Hepatocyte (in vitro differentiated cells): ENCODE data around the gene PPP1R7. TPM values are rescaled to one million over a fixed set of nuclear protein-coding genes. Genes with fewer than 3 reads are reported as not detected.

ENCODE experiments used
- DNase-seq: peaks from one replicate; pipeline ENCODE4 v3.0.0-alpha.2; 2016; ENCODE audit warnings: low spot score
- H2AFZ ChIP-seq: fragments of 200-600 bp; sonication (generic); 2 replicates; pipeline ENCODE4 v1.6.0; 2016; ENCODE audit warnings: antibody characterized with exemption, mild to moderate bottlenecking
- H3K27ac ChIP-seq: fragments of 200-600 bp; sonication (generic); 2 replicates; pipeline ENCODE4 v1.5.1; 2016; ENCODE audit warnings: mild to moderate bottlenecking
- H3K27me3 ChIP-seq: fragments of 200-600 bp; sonication (generic); 2 replicates; pipeline ENCODE4 v1.6.1; 2016
- H3K36me3 ChIP-seq: fragments of 200-600 bp; sonication (generic); replicated peaks from 2 replicates; pipeline ENCODE4 v1.5.1; 2016; ENCODE audit warnings: low read depth; ENCODE audit not compliant: insufficient read depth
- H3K4me1 ChIP-seq: fragments of 200-600 bp; sonication (generic); 2 replicates; pipeline ENCODE4 v1.5.1; 2016; ENCODE audit warnings: mild to moderate bottlenecking, moderate library complexity; ENCODE audit not compliant: insufficient read depth
- H3K4me2 ChIP-seq: fragments of 200-600 bp; sonication (generic); 2 replicates; pipeline ENCODE4 v1.6.0; 2016
- H3K4me3 ChIP-seq: fragments of 200-600 bp; sonication (generic); 2 replicates; pipeline ENCODE4 v1.5.1; 2016; ENCODE audit warnings: mild to moderate bottlenecking
- H3K79me2 ChIP-seq: fragments of 200-600 bp; sonication (generic); 2 replicates; pipeline ENCODE4 v1.6.0; 2017; ENCODE audit warnings: mild to moderate bottlenecking
- H3K9me2 ChIP-seq: fragments of 200-600 bp; sonication (generic); replicated peaks from 2 replicates; pipeline ENCODE4 v1.6.0; 2017; ENCODE audit warnings: mild to moderate bottlenecking; ENCODE audit not compliant: insufficient read depth
- H3K9me3 ChIP-seq: fragments of 200-600 bp; sonication (generic); 2 replicates; pipeline ENCODE4 v1.5.1; 2016; ENCODE audit warnings: low read depth, mild to moderate bottlenecking
- H4K20me1 ChIP-seq: fragments of 200-600 bp; sonication (generic); 2 replicates; pipeline ENCODE4 v1.6.0; 2016; ENCODE audit warnings: mild to moderate bottlenecking; ENCODE audit not compliant: insufficient read depth, poor library complexity, severe bottlenecking
- CTCF ChIP-seq: fragments of 200-600 bp; sonication (generic); IDR thresholded peaks from 2 replicates; pipeline ENCODE4 v1.5.1; 2016; ENCODE audit warnings: antibody characterized with exemption, mild to moderate bottlenecking; ENCODE audit not compliant: poor library complexity
- EZH2 ChIP-seq: fragments of 200-600 bp; sonication (generic); IDR thresholded peaks from 2 replicates; pipeline ENCODE4 v1.6.1; 2016; ENCODE audit warnings: antibody characterized with exemption, mild to moderate bottlenecking, borderline replicate concordance
- EZH2phosphoT487 ChIP-seq: fragments of 200-600 bp; sonication (generic); IDR thresholded peaks from one replicate; pipeline ENCODE4 v1.6.1; 2018; ENCODE audit warnings: antibody characterized with exemption, mild to moderate bottlenecking, low read depth, moderate library complexity; ENCODE audit not compliant: unreplicated experiment, severe bottlenecking
- WGBS: methylation state at CpG from one replicate; pipeline ENCODE4 v1.1.6; 2016; ENCODE audit warnings: low lambda C conversion rate; ENCODE audit errors: missing lambda C conversion rate; 5-methylcytosine and 5-hydroxymethylcytosine counted together
- polyA plus RNA-seq: library from polyadenylated mRNA; unstranded; fragments of >200 nt; fragmentation: Nextera tagmentation; extraction: Ambion mirVana; gene quantifications from 2 replicates; pipeline ENCODE4 v1.2.1, GENCODE V29; 2016
- total RNA-seq: library from RNA; depleted of rRNA; stranded (reverse); fragments of >200 nt; gene quantifications from 2 replicates; pipeline ENCODE4 v1.2.3, GENCODE V29; 2014

PPP1R7 gene
- total and polyA plus RNA-seq, 2 experiments from 2014 or later = 46.7 to 84.9 TPM

GRCh38 chr2:241109210-241110088 is 40.8 kb upstream of the PPP1R7 start:
- WGBS = 87% methylated on average over 14 of the region's 14 CpGs
- no peak for TF ChIP-seq EZH2phosphoT487
- TF ChIP-seq EZH2 = no peak
- TF ChIP-seq CTCF = no peak
- no peak for DNase-seq
- H3K79me2 ChIP-seq = no peaks in the 10 kb centered on the region
- no peaks in the 10 kb centered on the region for H3K9me2 ChIP-seq
- no peak overlapping the region for H3K27ac ChIP-seq
- H2AFZ ChIP-seq = no peak overlapping the region
- no peaks in the 10 kb centered on the region for H3K4me1 ChIP-seq
- H3K36me3 ChIP-seq = no peaks in the 10 kb centered on the region
- H3K9me3 ChIP-seq = no peaks in the 10 kb centered on the region
- no peaks in the 10 kb centered on the region for H4K20me1 ChIP-seq
- no peaks in the 10 kb centered on the region for H3K27me3 ChIP-seq
- H3K4me2 ChIP-seq = no peak overlapping the region
- H3K4me3 ChIP-seq = no peak overlapping the region

GRCh38 chr2:241110089-241110606 is 40.1 kb upstream of the PPP1R7 start:
- no peak for TF ChIP-seq CTCF
- TF ChIP-seq EZH2phosphoT487 = no peak
- no peak for TF ChIP-seq EZH2
- Histone ChIP-seq H3K4me1 (no peaks in the 10 kb centered on the region), H3K9me2 (no peaks in the 10 kb centered on the region), H2AFZ (no peak overlapping the region), H3K9me3 (no peaks in the 10 kb centered on the region), H3K4me3 (no peak overlapping the region), H3K27ac (no peak overlapping the region), H3K36me3 (no peaks in the 10 kb centered on the region), H3K79me2 (no peaks in the 10 kb centered on the region), H3K4me2 (no peak overlapping the region), H3K27me3 (no peaks in the 10 kb centered on the region), H4K20me1 (no peaks in the 10 kb centered on the region)
- 91% methylated on average over 9 of the region's 9 CpGs for WGBS
- no peak for DNase-seq

GRCh38 chr2:241110607-241111439 is 39.4 kb upstream of the PPP1R7 start:
- no peak overlapping the region for H3K4me3 ChIP-seq
- no peaks in the 10 kb centered on the region for H3K36me3 ChIP-seq
- no peak overlapping the region for H3K27ac ChIP-seq

More at GRCh38 chr2:241110607-241111439, 39.4 kb upstream of the PPP1R7 start:
- no peaks in the 10 kb centered on the region for H3K9me2 ChIP-seq
- DNase-seq = no peak
- H3K4me1 ChIP-seq = no peaks in the 10 kb centered on the region
- no peaks in the 10 kb centered on the region for H4K20me1 ChIP-seq
- H3K27me3 ChIP-seq = no peaks in the 10 kb centered on the region
- WGBS = 96% methylated on average over 19 of the region's 19 CpGs
- TF ChIP-seq CTCF (no peak), EZH2phosphoT487 (no peak), EZH2 (no peak)
- no peaks in the 10 kb centered on the region for H3K9me3 ChIP-seq
- no peaks in the 10 kb centered on the region for H3K79me2 ChIP-seq
- no peak overlapping the region for H3K4me2 ChIP-seq
- no peak overlapping the region for H2AFZ ChIP-seq
